Caco-2 (cell line): ENCODE data around the gene KLF13. TPM values are rescaled to one million over a fixed set of nuclear protein-coding genes. Genes with fewer than 3 reads are reported as not detected.

Experiments used
- BruUV-seq: library from RNA; stranded (reverse); fragments of 400-500 nt; replicated peaks from 2 replicates; lab custom pipeline; 2021; lab: Mats Ljungman, UMichigan
- CTCF ChIA-PET: fragments of 300-600 bp; sonication (Branson Sonifier 250); formaldehyde crosslinking; loops from one replicate; lab custom pipeline; 2022; ENCODE audit warnings: antibody characterized with exemption; lab: Charles Lee
- POLR2A ChIA-PET: fragments of 300-600 bp; sonication (Branson Sonifier 250); formaldehyde crosslinking; loops from one replicate; lab custom pipeline; 2022; ENCODE audit warnings: antibody characterized with exemption; lab: Charles Lee
- DNase-seq, 2 experiments: peaks; one replicate each; pipeline versions ENCODE4 v3.0.0 to v3.0.0-alpha.2; 2020 to 2022
- H3K27me3 ChIP-seq: replicated peaks from 2 replicates; pipeline ENCODE4 v1.6.0; 2011; ENCODE audit warnings: low read length; ENCODE audit not compliant: control insufficient read depth, insufficient read depth
- H3K36me3 ChIP-seq: 2 replicates; pipeline ENCODE4 v1.5.1; 2011; ENCODE audit warnings: low read length; ENCODE audit not compliant: control insufficient read depth, insufficient read depth
- H3K4me1 ChIP-seq: fragments of 250-450 bp; sonication (Bioruptor Pico); 2 replicates; pipeline ENCODE4 v1.5.1; 2020; ENCODE audit warnings: mild to moderate bottlenecking
- H3K4me3 ChIP-seq: 2 replicates; pipeline ENCODE4 v1.5.1; 2011; ENCODE audit warnings: low read depth, mild to moderate bottlenecking, control low read depth, low read length
- H3K9me3 ChIP-seq: fragments of 250-450 bp; sonication (Bioruptor Pico); 2 replicates; pipeline ENCODE4 v1.5.1; 2020; ENCODE audit warnings: mild to moderate bottlenecking, moderate library complexity
- H3K27ac Mint-ChIP-seq: one replicate; pipeline ENCODE4 v1.8.0; 2022; ENCODE audit warnings: mixed read lengths; ENCODE audit not compliant: unreplicated experiment
- H3K27me3 Mint-ChIP-seq: one replicate; pipeline ENCODE4 v1.8.0; 2022; ENCODE audit warnings: mixed read lengths; ENCODE audit not compliant: insufficient read depth, unreplicated experiment
- H3K36me3 Mint-ChIP-seq: one replicate; pipeline ENCODE4 v1.8.0; 2022; ENCODE audit warnings: mild to moderate bottlenecking, mixed read lengths; ENCODE audit not compliant: insufficient read depth, unreplicated experiment
- H3K4me1 Mint-ChIP-seq: one replicate; pipeline ENCODE4 v1.8.0; 2022; ENCODE audit warnings: low read depth, mixed read lengths; ENCODE audit not compliant: unreplicated experiment
- H3K4me3 Mint-ChIP-seq: one replicate; pipeline ENCODE4 v1.8.0; 2022; ENCODE audit warnings: mild to moderate bottlenecking, moderate library complexity, mixed read lengths; ENCODE audit not compliant: unreplicated experiment
- H3K9me3 Mint-ChIP-seq: one replicate; pipeline ENCODE4 v1.8.0; 2022; ENCODE audit warnings: mixed read lengths; ENCODE audit not compliant: unreplicated experiment
- CTCF ChIP-seq, 2 experiments: fragments of 200-600 bp in 1 of 2; IDR thresholded peaks; 1 replicate in 1 of 2; 2 replicates in 1 of 2; pipeline versions ENCODE4 v1.5.1 to v1.8.0; 2011 to 2022; ENCODE audit warnings: antibody characterized with exemption in 1 of 2, control low read depth in 1 of 2, inconsistent platforms in 1 of 2, low read depth in 1 of 2, low read length in 1 of 2, mild to moderate bottlenecking in 1 of 2, moderate library complexity in 1 of 2; ENCODE audit not compliant: insufficient read depth in 1 of 2, severe bottlenecking in 1 of 2, unreplicated experiment in 1 of 2
- intact Hi-C: fragments of 100-400 bp; cut with micrococcal nuclease; formaldehyde crosslinking; loops from one replicate; pipeline ENCODE4 v1.10.0; 2022; ENCODE audit not compliant: unreplicated experiment
- total RNA-seq: library from RNA; stranded (reverse); gene quantifications from 2 replicates; pipeline ENCODE4 v1.2.3, GENCODE V29; 2022

The KLF13 gene
- total RNA-seq, 1 experiment from 2014 or later, result 18.8 TPM

GRCh38 chr15:31343831-31344230, 17.2 kb downstream of the KLF13 start:
- H3K4me1 ChIP-seq, result peaks cover 13% of the 10 kb centered on the region
- ChIA-PET POLR2A (no interaction called here), CTCF (no interaction called here)
- intact Hi-C loops, result no loop called here
- Mint-ChIP-seq H3K9me3 (no peaks in the 10 kb centered on the region), H3K36me3 (no peaks in the 10 kb centered on the region), H3K4me1 (no peaks in the 10 kb centered on the region), H3K27me3 (no peaks in the 10 kb centered on the region), H3K4me3 (no peak overlapping the region), H3K27ac (no peak overlapping the region)
- H3K36me3 ChIP-seq, result no peaks in the 10 kb centered on the region; the same call in 1 of the 2 replicates
- H3K9me3 ChIP-seq, result no peaks in the 10 kb centered on the region
- no peaks in the 10 kb centered on the region for H3K27me3 ChIP-seq
- no peak for DNase-seq
- H3K4me3 ChIP-seq, result no peak overlapping the region
- no peak for TF ChIP-seq CTCF (IDR thresholded peaks at IDR 0.05; ENCODE audit: insufficient read depth in 1 of 2, low read depth in 1 of 2, low read length in 1 of 2, severe bottlenecking in 1 of 2, unreplicated experiment in 1 of 2)
- BruUV-seq, result no TSS peak

GRCh38 chr15:31344266-31344665, 17.6 kb downstream of the KLF13 start:
- CTCF ChIA-PET, result interaction anchor here (0.5 kb wide), 1 partner anchor 56 kb away, joined by 5 read pairs; no protein-coding TSS in a partner anchor
- peaks cover 2% of the 10 kb centered on the region; the same call in 1 of the 2 replicates for H3K36me3 ChIP-seq
- no peaks in the 10 kb centered on the region for H3K4me1 Mint-ChIP-seq
- no peak overlapping the region for H3K4me3 Mint-ChIP-seq
- no peak overlapping the region for H3K27ac Mint-ChIP-seq
- no peak overlapping the region for H3K4me3 ChIP-seq
- no peaks in the 10 kb centered on the region for H3K27me3 ChIP-seq
- H3K4me1 ChIP-seq, result peaks cover 13% of the 10 kb centered on the region
- no peaks in the 10 kb centered on the region for H3K36me3 Mint-ChIP-seq
- no peaks in the 10 kb centered on the region for H3K9me3 ChIP-seq
- POLR2A ChIA-PET, result no interaction called here
- TF ChIP-seq CTCF (IDR thresholded peaks at IDR 0.05; ENCODE audit: insufficient read depth in 1 of 2, low read depth in 1 of 2, low read length in 1 of 2, severe bottlenecking in 1 of 2, unreplicated experiment in 1 of 2), result no peak
- DNase-seq, result no peak
- intact Hi-C loops, result no loop called here
- no peaks in the 10 kb centered on the region for H3K9me3 Mint-ChIP-seq
- no TSS peak for BruUV-seq
- no peaks in the 10 kb centered on the region for H3K27me3 Mint-ChIP-seq

- DNase-seq, result peak in 1 of 2 experiments; percentile 22
- peaks cover 13% of the 10 kb centered on the region for H3K4me1 ChIP-seq
- H3K27me3 ChIP-seq, result no peaks in the 10 kb centered on the region
- H3K9me3 ChIP-seq, result no peaks in the 10 kb centered on the region
- H3K4me3 ChIP-seq, result no peak overlapping the region
- Mint-ChIP-seq H3K27ac (no peak overlapping the region), H3K4me3 (no peak overlapping the region), H3K36me3 (no peaks in the 10 kb centered on the region), H3K9me3 (no peaks in the 10 kb centered on the region), H3K27me3 (no peaks in the 10 kb centered on the region), H3K4me1 (no peaks in the 10 kb centered on the region)
- BruUV-seq, result no TSS peak
- H3K36me3 ChIP-seq, result peaks cover 2% of the 10 kb centered on the region; the same call in 1 of the 2 replicates
- ChIA-PET POLR2A (no interaction called here), CTCF (interaction anchor here (0.5 kb wide), 1 partner anchor 143 kb away, joined by 4 read pairs; no protein-coding TSS in a partner anchor)
- no peak for TF ChIP-seq CTCF (IDR thresholded peaks at IDR 0.05; ENCODE audit: insufficient read depth in 1 of 2, low read depth in 1 of 2, low read length in 1 of 2, severe bottlenecking in 1 of 2, unreplicated experiment in 1 of 2)
- intact Hi-C loops, result no loop called here
Observed at GRCh38 chr15:31344823-31345605, 18.4 kb downstream of the KLF13 start.
